ENCODE results near the gene SLC26A11. TPM values are rescaled to one million over a fixed set of nuclear protein-coding genes. Genes with fewer than 3 reads are reported as not detected.
A peak's percentile ranks its signal among the peaks of the same experiment; 100 is the strongest.

Gene SLC26A11
- total RNA-seq, 4 donors from 2014 or later: 13.2 to 24.7 (median 17.0) TPM

GRCh38 chr17:80251966-80252365, 31.7 kb downstream of the SLC26A11 start:
- H3K4me1 ChIP-seq: peaks cover 4 to 23% (median 12%) of the 10 kb centered on the region in 4 donors
- H3K4me3 ChIP-seq: no peak overlapping the region
- H3K36me3 ChIP-seq: no peaks in the 10 kb centered on the region
- in situ Hi-C loops (cut with MboI; ENCODE audit: low pct_ligation_motif_present in 1 of 4, low pct_unique_long_range_greater_than_20kb in 1 of 4, low sequenced_read_pairs in 3 of 4): no loop called here
- H3K9me3 ChIP-seq: no peaks in the 10 kb centered on the region
- WGBS, 2 donors (ENCODE audit: low coverage in 1 of 2): 95% methylated on average over 11 of the region's 11 CpGs; no CpG with 5 or more reads in 1 of the 2 donors
- H3K27me3 ChIP-seq: no peaks in the 10 kb centered on the region
- DNase-seq: no peak
- TF ChIP-seq POLR2A (IDR thresholded peaks at IDR 0.05) (no peak), EP300 (IDR thresholded peaks at IDR 0.05; ENCODE audit: low read depth) (no peak), CTCF (IDR thresholded peaks at IDR 0.05) (no peak), POLR2AphosphoS5 (IDR thresholded peaks at IDR 0.05) (no peak)
- H3K27ac ChIP-seq: no peak overlapping the region
- intact Hi-C loops (cut with DNase I; ENCODE audit: low total_unique reads): no loop called here

- Histone ChIP-seq H3K4me3 (no peak overlapping the region), H3K4me1 (peaks cover 4 to 32% (median 14%) of the 10 kb centered on the region in 4 donors), H3K27ac (no peak overlapping the region), H3K9me3 (no peaks in the 10 kb centered on the region), H3K36me3 (no peaks in the 10 kb centered on the region), H3K27me3 (no peaks in the 10 kb centered on the region)
- intact Hi-C loops (cut with DNase I; ENCODE audit: low total_unique reads): no loop called here
- DNase-seq: peak; percentile 84
- 42% methylated on average over 13 of the region's 13 CpGs; no CpG with 5 or more reads in 1 of the 2 donors for WGBS, 2 donors (ENCODE audit: low coverage in 1 of 2)
- TF ChIP-seq POLR2AphosphoS5 (IDR thresholded peaks at IDR 0.05) (no peak), CTCF (IDR thresholded peaks at IDR 0.05) (peak; percentile 42 to 73 (median 64))
- in situ Hi-C loops (cut with MboI; ENCODE audit: low pct_ligation_motif_present in 1 of 4, low pct_unique_long_range_greater_than_20kb in 1 of 4, low sequenced_read_pairs in 3 of 4): no loop called here
These were observed 32.6 kb downstream of the SLC26A11 start for GRCh38 chr17:80252871-80253270.

GRCh38 chr17:80253631-80254395, 33.6 kb downstream of the SLC26A11 start:
- no peak for TF ChIP-seq CTCF (IDR thresholded peaks at IDR 0.05)
- no peak for TF ChIP-seq POLR2AphosphoS5 (IDR thresholded peaks at IDR 0.05)
- TF ChIP-seq POLR2A (IDR thresholded peaks at IDR 0.05): no peak
- TF ChIP-seq EP300 (IDR thresholded peaks at IDR 0.05; ENCODE audit: low read depth): no peak
- WGBS, 2 donors (ENCODE audit: low coverage in 1 of 2): 87 to 92% methylated on average over 2 to 21 of the region's 21 CpGs

GRCh38 chr17:80254396-80255251, 34.4 kb downstream of the SLC26A11 start:
- WGBS, 2 donors (ENCODE audit: low coverage in 1 of 2): 32 to 51% methylated on average over 4 to 13 of the region's 13 CpGs
- intact Hi-C loops (cut with DNase I; ENCODE audit: low total_unique reads) (no loop called here), in situ Hi-C loops (cut with MboI; ENCODE audit: low pct_ligation_motif_present in 1 of 4, low pct_unique_long_range_greater_than_20kb in 1 of 4, low sequenced_read_pairs in 3 of 4) (no loop called here)
- TF ChIP-seq EP300 (IDR thresholded peaks at IDR 0.05; ENCODE audit: low read depth) (peak; percentile 73), POLR2AphosphoS5 (IDR thresholded peaks at IDR 0.05) (peak; percentile 64 to 69 (median 69)), CTCF (IDR thresholded peaks at IDR 0.05) (no peak), POLR2A (IDR thresholded peaks at IDR 0.05) (no peak)
- peak overlapping the region; percentile 65 to 80 (median 76) for H3K27ac ChIP-seq
- no peak overlapping the region for H3K4me3 ChIP-seq
- no peaks in the 10 kb centered on the region for H3K36me3 ChIP-seq
- H3K27me3 ChIP-seq: no peaks in the 10 kb centered on the region
- peaks cover 4 to 47% (median 17%) of the 10 kb centered on the region in 4 donors for H3K4me1 ChIP-seq
- H3K9me3 ChIP-seq: no peaks in the 10 kb centered on the region
- DNase-seq: peak; percentile 70

More at GRCh38 chr17:80253631-80254395, 33.6 kb downstream of the SLC26A11 start:
- H3K27ac ChIP-seq: peak overlapping the region; percentile 12 to 78 (median 69)
- H3K4me1 ChIP-seq: peaks cover 4 to 39% (median 16%) of the 10 kb centered on the region in 4 donors
- in situ Hi-C loops (cut with MboI; ENCODE audit: low pct_ligation_motif_present in 1 of 4, low pct_unique_long_range_greater_than_20kb in 1 of 4, low sequenced_read_pairs in 3 of 4): no loop called here
- H3K9me3 ChIP-seq: no peaks in the 10 kb centered on the region
- intact Hi-C loops (cut with DNase I; ENCODE audit: low total_unique reads): no loop called here
- no peak for DNase-seq
- no peaks in the 10 kb centered on the region for H3K36me3 ChIP-seq
- H3K27me3 ChIP-seq: no peaks in the 10 kb centered on the region
- H3K4me3 ChIP-seq: no peak overlapping the region

Measured in transverse colon (tissue), 4 donors.